DND-41 (cell line): ENCODE results near the gene CRHR2.

Experiments used
- EZH2 ChIP-seq: IDR thresholded peaks from 3 replicates; pipeline ENCODE4 v1.6.1; 2012; ENCODE audit warnings: borderline replicate concordance, low read depth, mild to moderate bottlenecking, moderate library complexity, low read length, inconsistent platforms; ENCODE audit not compliant: severe bottlenecking
- TF ChIP-seq, protein P1 (sequence below): IDR thresholded peaks from 2 replicates; pipeline ENCODE4 v1.5.1; 2012; ENCODE audit warnings: borderline replicate concordance, low read length, moderate library complexity, mild to moderate bottlenecking; ENCODE audit not compliant: poor library complexity, severe bottlenecking; ENCODE audit errors: extremely low read depth

DNA sequence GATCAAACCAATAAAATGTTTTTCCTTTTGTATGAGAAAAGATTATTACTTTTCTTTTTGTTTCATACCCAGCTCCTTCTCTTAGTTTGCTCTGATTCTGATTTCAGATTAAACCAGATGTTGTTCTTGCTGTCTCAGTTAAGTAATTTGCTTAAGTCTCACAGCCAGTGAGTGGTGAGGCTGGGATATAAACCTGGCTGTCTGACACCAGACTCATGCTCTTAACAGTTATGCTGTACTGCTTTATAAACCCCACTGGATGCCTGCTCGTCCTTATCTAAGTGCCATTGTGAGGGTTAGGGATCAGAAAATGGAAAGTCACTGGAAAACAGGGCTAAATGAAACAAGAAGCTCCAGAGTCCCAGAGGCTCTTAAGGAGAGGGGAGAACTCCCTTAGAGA, 63.3 kb downstream of the CRHR2 start:
- TF ChIP-seq, protein P1, sequence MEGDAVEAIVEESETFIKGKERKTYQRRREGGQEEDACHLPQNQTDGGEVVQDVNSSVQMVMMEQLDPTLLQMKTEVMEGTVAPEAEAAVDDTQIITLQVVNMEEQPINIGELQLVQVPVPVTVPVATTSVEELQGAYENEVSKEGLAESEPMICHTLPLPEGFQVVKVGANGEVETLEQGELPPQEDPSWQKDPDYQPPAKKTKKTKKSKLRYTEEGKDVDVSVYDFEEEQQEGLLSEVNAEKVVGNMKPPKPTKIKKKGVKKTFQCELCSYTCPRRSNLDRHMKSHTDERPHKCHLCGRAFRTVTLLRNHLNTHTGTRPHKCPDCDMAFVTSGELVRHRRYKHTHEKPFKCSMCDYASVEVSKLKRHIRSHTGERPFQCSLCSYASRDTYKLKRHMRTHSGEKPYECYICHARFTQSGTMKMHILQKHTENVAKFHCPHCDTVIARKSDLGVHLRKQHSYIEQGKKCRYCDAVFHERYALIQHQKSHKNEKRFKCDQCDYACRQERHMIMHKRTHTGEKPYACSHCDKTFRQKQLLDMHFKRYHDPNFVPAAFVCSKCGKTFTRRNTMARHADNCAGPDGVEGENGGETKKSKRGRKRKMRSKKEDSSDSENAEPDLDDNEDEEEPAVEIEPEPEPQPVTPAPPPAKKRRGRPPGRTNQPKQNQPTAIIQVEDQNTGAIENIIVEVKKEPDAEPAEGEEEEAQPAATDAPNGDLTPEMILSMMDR = no peak
- TF ChIP-seq EZH2 = no peak
